ENCODE measurements around the gene CTNND2.

DNA sequence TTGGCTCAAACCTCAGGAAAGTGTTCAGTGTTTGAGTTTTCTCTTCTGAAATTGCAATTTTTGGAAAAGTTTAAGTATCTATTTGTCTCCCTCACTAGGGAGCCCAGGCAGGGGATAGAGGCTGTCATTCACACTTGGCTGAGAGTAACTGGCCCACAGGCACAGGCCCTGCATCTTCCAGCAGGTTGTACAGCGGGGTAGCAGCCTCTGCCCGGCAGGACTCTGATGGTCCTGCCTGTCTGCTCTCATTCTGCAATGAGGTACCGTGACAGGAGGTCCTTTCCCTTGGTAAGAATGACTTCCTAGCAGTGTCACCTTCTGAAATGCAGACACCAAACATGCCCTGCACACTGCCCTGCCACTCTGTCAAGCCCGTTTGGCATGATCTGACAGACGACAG is 860.4 kb downstream of the CTNND2 start:
- TF ChIP-seq FOXM1 (IDR thresholded peaks at IDR 0.05; ENCODE audit: borderline replicate concordance) (no peak), HDGF (IDR thresholded peaks at IDR 0.05; ENCODE audit: borderline replicate concordance) (no peak), ELF4 (IDR thresholded peaks at IDR 0.05) (no peak), SP1 (IDR thresholded peaks at IDR 0.05) (no peak)

Measured in HEK293T (cell line).